H1 (cell line): Measurements from ENCODE around the gene AP2A2. TPM values are rescaled to one million over a fixed set of nuclear protein-coding genes. Genes with fewer than 3 reads are reported as not detected.

Source experiments
- CTCF ChIA-PET: fragments of 300-600 bp; sonication (Branson Sonifier 250); formaldehyde crosslinking; loops from one replicate; lab custom pipeline; 2021; ENCODE audit not compliant: partially characterized antibody; lab: Charles Lee
- POLR2A ChIA-PET: fragments of 300-600 bp; sonication (Branson Sonifier 250); formaldehyde crosslinking; loops from one replicate; lab custom pipeline; 2021; ENCODE audit warnings: inconsistent platforms; ENCODE audit not compliant: partially characterized antibody; lab: Charles Lee
- DNase-seq, 2 experiments: peaks; one replicate each; pipeline versions ENCODE4 v3.0.0 to v3.0.0-alpha.2; 2010 to 2022; ENCODE audit warnings: low spot score in 2 of 2, low read depth in 1 of 2, mixed read lengths in 1 of 2
- FAIRE-seq: peaks from 2 replicates; lab custom pipeline; 2011; peaks lifted over from hg19 to GRCh38; lab: Jason Lieb, UNC
- H2AFZ ChIP-seq: 2 replicates; pipeline ENCODE4 v1.8.1; 2012; ENCODE audit warnings: low read length, inconsistent platforms
- H2AK5ac ChIP-seq: 2 replicates; pipeline ENCODE4 v1.6.1; 2013; ENCODE audit warnings: low read depth, low read length
- H2BK120ac ChIP-seq: replicated peaks from 2 replicates; pipeline ENCODE3; 2013; ENCODE audit warnings: low read depth, low read length, inconsistent platforms
- H2BK12ac ChIP-seq: 2 replicates; pipeline ENCODE4 v1.6.1; 2013; ENCODE audit warnings: low read depth, low read length
- H2BK15ac ChIP-seq: 2 replicates; pipeline ENCODE4 v1.6.1; 2013; ENCODE audit warnings: low read length
- H2BK20ac ChIP-seq: 2 replicates; pipeline ENCODE4 v1.6.1; 2013; ENCODE audit warnings: low read length
- H2BK5ac ChIP-seq: 2 replicates; pipeline ENCODE4 v1.6.1; 2013; ENCODE audit warnings: low read depth, low read length
- H3K14ac ChIP-seq: 2 replicates; pipeline ENCODE4 v1.6.1; 2013; ENCODE audit warnings: inconsistent platforms; ENCODE audit not compliant: insufficient read length
- H3K18ac ChIP-seq: 2 replicates; pipeline ENCODE4 v1.6.1; 2013; ENCODE audit warnings: low read length; ENCODE audit errors: extremely low read depth
- H3K23ac ChIP-seq: 2 replicates; pipeline ENCODE4 v1.6.1; 2013; ENCODE audit warnings: inconsistent platforms; ENCODE audit not compliant: insufficient read length
- H3K23me2 ChIP-seq: 2 replicates; pipeline ENCODE4 v1.6.1; 2013; ENCODE audit warnings: low read depth, low read length
- H3K27ac ChIP-seq: 2 replicates; pipeline ENCODE4 v1.6.1; 2011; ENCODE audit warnings: low read depth, low read length, inconsistent platforms
- H3K27me3 ChIP-seq, 4 experiments: replicated peaks in 1 of 4; 1 replicate in 1 of 4; 2 replicates in 3 of 4; pipeline versions ENCODE4 v1.6.1 to v1.8.1; 2011 to 2013; ENCODE audit warnings: low read length in 3 of 4, mild to moderate bottlenecking in 3 of 4, inconsistent platforms in 2 of 4, mixed read lengths in 2 of 4, moderate library complexity in 1 of 4; ENCODE audit not compliant: control insufficient read depth in 3 of 4, insufficient read depth in 3 of 4; ENCODE audit errors: extremely low read depth in 1 of 4
- H3K36me3 ChIP-seq, 4 experiments: 2 replicates each; pipeline versions ENCODE4 v1.6.1 to v1.8.1; 2011 to 2013; ENCODE audit warnings: mild to moderate bottlenecking in 4 of 4, low read length in 3 of 4, moderate library complexity in 2 of 4, control low read depth in 1 of 4, inconsistent platforms in 1 of 4; ENCODE audit not compliant: insufficient read depth in 4 of 4, control insufficient read depth in 2 of 4
- H3K4ac ChIP-seq: replicated peaks from 2 replicates; pipeline ENCODE3; 2013; ENCODE audit warnings: low read length, low read depth, mixed read lengths, inconsistent platforms; ENCODE audit not compliant: insufficient read length
- H3K4me1 ChIP-seq, 4 experiments: replicated peaks in 1 of 4; 1 replicate in 1 of 4; 2 replicates in 3 of 4; pipeline versions ENCODE4 v1.6.1 to v1.8.1; 2011 to 2013; ENCODE audit warnings: low read length in 3 of 4, inconsistent platforms in 2 of 4, mixed read lengths in 1 of 4; ENCODE audit not compliant: insufficient read depth in 4 of 4, control insufficient read depth in 3 of 4
- H3K4me2 ChIP-seq, 2 experiments: 2 replicates each; pipeline versions ENCODE4 v1.6.1 to v1.8.1; 2011 to 2013; ENCODE audit warnings: low read depth in 2 of 2, low read length in 2 of 2, control low read depth in 1 of 2, inconsistent platforms in 1 of 2, mild to moderate bottlenecking in 1 of 2; ENCODE audit not compliant: insufficient read depth in 1 of 2
- H3K4me3 ChIP-seq, 4 experiments: fragments of 200-600, 300-600 bp in 1 of 4; sonication (generic), shearing (Covaris generic), sonication (Bioruptor Twin) in 1 of 4; 2 replicates each; pipeline versions ENCODE4 v1.5.1 to v1.8.1; 2011 to 2016; ENCODE audit warnings: low read length in 4 of 4, low read depth in 3 of 4, control low read depth in 2 of 4, inconsistent platforms in 2 of 4, mild to moderate bottlenecking in 2 of 4, mixed read lengths in 1 of 4, moderate library complexity in 1 of 4; ENCODE audit not compliant: insufficient read depth in 2 of 4; ENCODE audit errors: extremely low read depth in 1 of 4
- H3K56ac ChIP-seq: replicated peaks from 2 replicates; pipeline ENCODE3; 2013; ENCODE audit warnings: low read depth, mild to moderate bottlenecking, mixed read lengths, low read length, inconsistent platforms; ENCODE audit not compliant: insufficient read length
- H3K79me1 ChIP-seq: 2 replicates; pipeline ENCODE4 v1.6.1; 2013; ENCODE audit warnings: low read depth, low read length, control low read depth
- H3K79me2 ChIP-seq, 2 experiments: 2 replicates each; pipeline versions ENCODE4 v1.6.1 to v1.8.1; 2012 to 2013; ENCODE audit warnings: low read length in 2 of 2, mild to moderate bottlenecking in 2 of 2, inconsistent platforms in 1 of 2; ENCODE audit not compliant: insufficient read depth in 2 of 2, control insufficient read depth in 1 of 2
- H3K9ac ChIP-seq, 4 experiments: replicated peaks in 1 of 4; 1 replicate in 1 of 4; 2 replicates in 3 of 4; pipeline versions ENCODE4 v1.6.1 to v1.8.1; 2011 to 2013; ENCODE audit warnings: low read depth in 3 of 4, low read length in 3 of 4, control low read depth in 2 of 4, mild to moderate bottlenecking in 2 of 4, moderate library complexity in 2 of 4, inconsistent platforms in 1 of 4; ENCODE audit errors: extremely low read depth in 1 of 4
- H3K9me3 ChIP-seq, 2 experiments: 2 replicates each; pipeline versions ENCODE4 v1.6.1 to v1.8.1; 2012 to 2013; ENCODE audit warnings: mild to moderate bottlenecking in 2 of 2, moderate library complexity in 2 of 2, control low read depth in 1 of 2, inconsistent platforms in 1 of 2, low read depth in 1 of 2, low read length in 1 of 2, mixed read lengths in 1 of 2; ENCODE audit not compliant: insufficient read depth in 2 of 2
- H4K20me1 ChIP-seq, 2 experiments: replicated peaks in 1 of 2; 2 replicates each; pipeline versions ENCODE3 to v1.8.1; 2011 to 2013; ENCODE audit warnings: inconsistent platforms in 2 of 2, low read length in 2 of 2, mild to moderate bottlenecking in 1 of 2; ENCODE audit not compliant: insufficient read depth in 2 of 2, control insufficient read depth in 1 of 2
- H4K5ac ChIP-seq: 2 replicates; pipeline ENCODE4 v1.6.1; 2013; ENCODE audit warnings: low read length, low read depth, mixed read lengths, inconsistent platforms; ENCODE audit not compliant: insufficient read length
- H4K8ac ChIP-seq: 2 replicates; pipeline ENCODE4 v1.8.0; 2013; ENCODE audit warnings: mild to moderate bottlenecking, moderate library complexity, low read length, inconsistent platforms; ENCODE audit not compliant: insufficient read depth; ENCODE audit errors: extremely low read depth
- H4K91ac ChIP-seq: replicated peaks from 2 replicates; pipeline ENCODE3; 2013; ENCODE audit warnings: low read length, mixed read lengths, inconsistent platforms; ENCODE audit not compliant: insufficient read length
- ASH2L ChIP-seq: fragments of 200-600, 300-600 bp; sonication (generic); IDR thresholded peaks from one replicate; pipeline ENCODE4 v1.7.1; 2017; ENCODE audit warnings: low read length
- BCL11A ChIP-seq, 2 experiments: IDR thresholded peaks; one replicate each; pipeline ENCODE4 v1.6.1; 2011; ENCODE audit warnings: low read depth in 2 of 2, low read length in 2 of 2, mild to moderate bottlenecking in 2 of 2
- CBX5 ChIP-seq: fragments of 300-800, 300-1000 bp; sonication (generic); IDR thresholded peaks from 2 replicates; pipeline ENCODE4 v1.7.1; 2016; ENCODE audit warnings: antibody characterized with exemption, low read length, low read depth
- CHD2 ChIP-seq: IDR thresholded peaks from 2 replicates; pipeline ENCODE4 v1.6.1; 2012; ENCODE audit warnings: low read length, improper control_type of control experiment
- KDM1A ChIP-seq: fragments of 200-600, 300-600 bp; sonication (generic); IDR thresholded peaks from 2 replicates; pipeline ENCODE4 v1.7.1; 2016; ENCODE audit warnings: mild to moderate bottlenecking, low read length, borderline replicate concordance
- POLR2AphosphoS5 ChIP-seq: IDR thresholded peaks from 2 replicates; pipeline ENCODE4 v1.6.1; 2011; ENCODE audit warnings: low read depth, low read length
- RFX5 ChIP-seq: IDR thresholded peaks from 2 replicates; pipeline ENCODE4 v1.6.1; 2011; ENCODE audit warnings: low read depth, low read length, improper control_type of control experiment, borderline replicate concordance
- RXRA ChIP-seq: IDR thresholded peaks from 2 replicates; pipeline ENCODE4 v1.6.1; 2011; ENCODE audit warnings: low read depth, mild to moderate bottlenecking, low read length, moderate library complexity; ENCODE audit not compliant: insufficient read depth
- SP2 ChIP-seq: IDR thresholded peaks from 2 replicates; pipeline ENCODE4 v1.6.1; 2012; ENCODE audit warnings: mild to moderate bottlenecking, low read length, inconsistent platforms
- TAF1 ChIP-seq: IDR thresholded peaks from 2 replicates; pipeline ENCODE4 v1.6.1; 2011; ENCODE audit warnings: mild to moderate bottlenecking, low read depth, low read length
- WGBS, 2 experiments: shearing (Covaris generic) in 1 of 2; methylation state at CpG; one replicate each; pipeline versions ENCODE4 v1.1.6 to v1.1.7; 2013 to 2015; ENCODE audit warnings: low lambda C conversion rate in 2 of 2, mixed read lengths in 2 of 2, inconsistent platforms in 1 of 2, low coverage in 1 of 2, missing lambda C conversion rate in 1 of 2; ENCODE audit not compliant: insufficient replicate concordance in 2 of 2, insufficient coverage in 1 of 2, insufficient read length in 1 of 2; ENCODE audit errors: extremely low coverage in 1 of 2, missing lambda C conversion rate in 1 of 2; 5-methylcytosine and 5-hydroxymethylcytosine counted together
- polyA plus RNA-seq, 7 experiments: library from polyadenylated mRNA; depleted of rRNA in 3 of 7; stranded (reverse) in 5 of 7; unstranded in 2 of 7; fragments of >200 nt in 5 of 7; fragments of 200-250 nt in 2 of 7; gene quantifications; 1 replicate in 5 of 7; 2 replicates in 1 of 7; 4 replicates in 1 of 7; pipeline versions ENCODE4 v1.2.1 to v1.2.3, GENCODE V29; 2011 to 2013; ENCODE audit warnings: missing spikeins in 2 of 7, mixed read lengths in 2 of 7
- total RNA-seq: library from RNA; stranded (reverse); fragmentation: NEBNext Ultra II Directional; extraction: Animal tissue kit (Norgen Biotek cat#: 25700); gene quantifications from 2 replicates; pipeline ENCODE4 v1.2.1, GENCODE V29; 2021
- TF ChIP-seq, protein P1 (sequence below): IDR thresholded peaks from 2 replicates; pipeline ENCODE4 v1.6.1; 2012; ENCODE audit warnings: low read length, inconsistent platforms

Gene AP2A2
- total and polyA plus RNA-seq, 2 of the 8 experiments (the other 6 are each of a cell fraction or from before 2014, with no cell fraction given), result 50.0 to 65.0 TPM

DNA sequence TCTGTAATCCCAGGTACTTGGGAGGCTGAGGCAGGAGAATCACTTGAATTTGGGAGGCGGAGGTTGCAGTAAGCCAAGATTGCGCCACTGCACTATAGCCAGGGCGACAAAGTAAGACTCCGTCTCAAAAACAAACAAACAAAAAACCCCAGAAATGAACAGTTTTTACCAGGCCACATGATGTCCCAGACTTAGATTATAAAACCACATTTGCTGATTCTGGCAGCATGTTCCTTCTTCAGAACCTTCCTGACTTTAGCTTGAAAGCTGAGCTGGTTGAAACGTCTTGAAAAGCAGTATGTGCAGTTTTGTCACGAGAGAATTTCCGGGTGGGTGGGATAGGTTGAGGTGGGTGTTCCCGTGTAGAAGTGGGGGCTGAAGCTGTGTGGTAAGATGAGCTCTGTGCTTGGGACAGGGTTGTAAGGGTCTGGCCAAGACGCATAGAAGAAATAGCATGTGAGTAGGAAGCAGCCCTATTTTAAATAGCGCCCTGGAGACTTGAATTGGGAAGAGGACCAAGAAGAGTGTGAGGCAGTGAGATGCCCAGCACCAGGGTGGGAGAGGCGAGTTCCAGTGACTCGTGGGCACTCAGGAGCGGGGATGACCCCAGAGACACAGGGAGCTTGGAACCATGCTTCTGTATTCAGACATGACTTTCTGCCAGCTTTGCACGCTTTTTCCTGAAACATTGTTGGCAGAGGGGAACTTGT is 7.6 kb downstream of the AP2A2 start:
- peak overlapping the region; percentile 76 for H4K91ac ChIP-seq
- no peak overlapping the region for H3K27ac ChIP-seq
- peak overlapping the region; percentile 49 to 62 for H3K4me2 ChIP-seq
- TF ChIP-seq SP2, result no peak
- no peak for TF ChIP-seq KDM1A
- TF ChIP-seq, protein P1, sequence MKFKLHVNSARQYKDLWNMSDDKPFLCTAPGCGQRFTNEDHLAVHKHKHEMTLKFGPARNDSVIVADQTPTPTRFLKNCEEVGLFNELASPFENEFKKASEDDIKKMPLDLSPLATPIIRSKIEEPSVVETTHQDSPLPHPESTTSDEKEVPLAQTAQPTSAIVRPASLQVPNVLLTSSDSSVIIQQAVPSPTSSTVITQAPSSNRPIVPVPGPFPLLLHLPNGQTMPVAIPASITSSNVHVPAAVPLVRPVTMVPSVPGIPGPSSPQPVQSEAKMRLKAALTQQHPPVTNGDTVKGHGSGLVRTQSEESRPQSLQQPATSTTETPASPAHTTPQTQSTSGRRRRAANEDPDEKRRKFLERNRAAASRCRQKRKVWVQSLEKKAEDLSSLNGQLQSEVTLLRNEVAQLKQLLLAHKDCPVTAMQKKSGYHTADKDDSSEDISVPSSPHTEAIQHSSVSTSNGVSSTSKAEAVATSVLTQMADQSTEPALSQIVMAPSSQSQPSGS, result no peak
- TF ChIP-seq CHD2, result no peak
- no peak for TF ChIP-seq POLR2AphosphoS5
- no peak for TF ChIP-seq TAF1
- no peak for TF ChIP-seq CBX5
- TF ChIP-seq RXRA, result no peak
- no peak for TF ChIP-seq ASH2L
- no peak for TF ChIP-seq RFX5
- no peak for TF ChIP-seq BCL11A (IDR thresholded peaks at IDR 0.05; ENCODE audit: low read depth in 2 of 2, low read length in 2 of 2)

More for the DNA sequence above, 7.6 kb downstream of the AP2A2 start:
- Histone ChIP-seq H2BK120ac (no peak overlapping the region), H3K36me3 (no peaks in the 10 kb centered on the region), H3K79me2 (peaks cover 0 to 78% of the 10 kb centered on the region in 2 experiments), H3K9ac (no peak overlapping the region; a peak in 1 of 7 replicates), H2BK20ac (no peak overlapping the region), H3K56ac (no peak overlapping the region), H4K20me1 (peaks cover 14 to 34% of the 10 kb centered on the region in 2 experiments), H2AK5ac (peak overlapping the region; percentile 95), H3K9me3 (no peaks in the 10 kb centered on the region), H2BK15ac (peak overlapping the region; percentile 88; the same call in 1 of the 2 replicates), H3K4me3 (peak overlapping the region in 1 of 4 experiments; percentile 38; a peak in 1 of 8 replicates), H4K5ac (no peak overlapping the region), H3K18ac (peak overlapping the region; percentile 11), H4K8ac (peak overlapping the region; percentile 28; the same call in 1 of the 2 replicates), H2AFZ (no peak overlapping the region), H3K23me2 (peaks cover 2% of the 10 kb centered on the region; the same call in 1 of the 2 replicates), H3K79me1 (peaks cover 19% of the 10 kb centered on the region), H2BK5ac (no peak overlapping the region), H2BK12ac (peak overlapping the region; percentile 52; the same call in 1 of the 2 replicates), H3K27me3 (no peaks in the 10 kb centered on the region; a peak in 1 of 7 replicates), H3K23ac (no peak overlapping the region), H3K4me1 (peaks cover 7 to 25% (median 16%) of the 10 kb centered on the region in 4 experiments), H3K4ac (peak overlapping the region; percentile 65), H3K14ac (no peak overlapping the region)
- ChIA-PET POLR2A (interaction anchor here (0.6 to 3.9 kb wide), 8 partner anchors 12 to 654 kb away, joined by 3 to 33 read pairs (median 4); no protein-coding TSS in a partner anchor), CTCF (interaction anchor here (1.3 to 4.6 kb wide), 5 partner anchors 8 to 56 kb away, joined by 3 to 26 read pairs (median 5); partner anchors contain the start of gene AP2A2)
- FAIRE-seq, result no peak
- WGBS, 2 experiments, result 84% methylated on average over 14 of the region's 14 CpGs; no CpG with 5 or more reads in 1 of the 2 experiments
- DNase-seq, result no peak
